MV-4-11 (cell line): ENCODE results near the gene PCAT6.

Experiments used
- DNase-seq: peaks from one replicate; lab custom pipeline; 2025; lab: John Stamatoyannopoulos, UW

The PCAT6 gene

GRCh38 chr1:202848191-202848542 is 37.4 kb downstream of the PCAT6 start:
- no peak for DNase-seq

GRCh38 chr1:202850593-202851362 is 40.0 kb downstream of the PCAT6 start:
- no peak for DNase-seq

GRCh38 chr1:202852163-202852904 is 41.6 kb downstream of the PCAT6 start:
- DNase-seq, result peak; percentile 63

- DNase-seq, result no peak
Observed at GRCh38 chr1:202854787-202855186, 44.0 kb downstream of the PCAT6 start.

- DNase-seq, result peak; percentile 66
Observed at GRCh38 chr1:202856014-202856413, 45.3 kb downstream of the PCAT6 start.

GRCh38 chr1:202857136-202857610 is 46.4 kb downstream of the PCAT6 start:
- no peak for DNase-seq

GRCh38 chr1:202858331-202858730 is 47.6 kb downstream of the PCAT6 start:
- peak; percentile 96 for DNase-seq

GRCh38 chr1:202858789-202859414 is 48.1 kb downstream of the PCAT6 start:
- no peak for DNase-seq

- no peak for DNase-seq
Observed at GRCh38 chr1:202860744-202861419, 50.1 kb downstream of the PCAT6 start.
